ENCODE results near the gene FOXO4. TPM values are rescaled to one million over a fixed set of nuclear protein-coding genes. Genes with fewer than 3 reads are reported as not detected.
"Not testable (repeated sequence)": the region's sequence is repeated elsewhere in the genome, so short reads cannot be mapped to it uniquely, and the experiment has no call there.

Gene FOXO4, protein sequence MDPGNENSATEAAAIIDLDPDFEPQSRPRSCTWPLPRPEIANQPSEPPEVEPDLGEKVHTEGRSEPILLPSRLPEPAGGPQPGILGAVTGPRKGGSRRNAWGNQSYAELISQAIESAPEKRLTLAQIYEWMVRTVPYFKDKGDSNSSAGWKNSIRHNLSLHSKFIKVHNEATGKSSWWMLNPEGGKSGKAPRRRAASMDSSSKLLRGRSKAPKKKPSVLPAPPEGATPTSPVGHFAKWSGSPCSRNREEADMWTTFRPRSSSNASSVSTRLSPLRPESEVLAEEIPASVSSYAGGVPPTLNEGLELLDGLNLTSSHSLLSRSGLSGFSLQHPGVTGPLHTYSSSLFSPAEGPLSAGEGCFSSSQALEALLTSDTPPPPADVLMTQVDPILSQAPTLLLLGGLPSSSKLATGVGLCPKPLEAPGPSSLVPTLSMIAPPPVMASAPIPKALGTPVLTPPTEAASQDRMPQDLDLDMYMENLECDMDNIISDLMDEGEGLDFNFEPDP
- total RNA-seq: 10 to 100 TPM; 10.0 to 20.6 TPM

- Mint-ChIP-seq H3K4me3 (peak within 1 kb of the TSS; percentile 99), H3K4me1 (ENCODE audit: low read depth in 2 of 2) (peaks cover 17 to 22% of the 10 kb centered on the region in 2 donors), H3K27me3 (peaks cover 0 to 18% of the 10 kb centered on the region in 2 donors), H3K27ac (peak within 1 kb of the TSS; percentile 77 to 88), H3K9me3 (no peaks in the 10 kb centered on the region), H3K36me3 (no peaks in the 10 kb centered on the region)
- DNase-seq (ENCODE audit: low spot score): peak; percentile 91
- ATAC-seq: peak; percentile 92 to 96
These were observed at the start of gene FOXO4 for GRCh38 chrX:71095555-71095980. Gene FOXO4 (plus strand): TSS chrX:71095851. CDS start chrX:71096529, 678 bp downstream.

GRCh38 chrX:71047891-71048290, 47.8 kb upstream of the FOXO4 start:
- not testable (repeated sequence) for H3K36me3 Mint-ChIP-seq; H3K27ac Mint-ChIP-seq; H3K4me3 Mint-ChIP-seq; DNase-seq (ENCODE audit: low spot score); ATAC-seq; H3K4me1 Mint-ChIP-seq (ENCODE audit: low read depth in 2 of 2); H3K9me3 Mint-ChIP-seq; H3K27me3 Mint-ChIP-seq

- ATAC-seq: peak in 1 of 2 donors; percentile 49
- H3K36me3 Mint-ChIP-seq: no peaks in the 10 kb centered on the region
- no peaks in the 10 kb centered on the region for H3K27me3 Mint-ChIP-seq
- no peak for DNase-seq (ENCODE audit: low spot score)
- H3K4me3 Mint-ChIP-seq: peak overlapping the region; percentile 63
- H3K4me1 Mint-ChIP-seq (ENCODE audit: low read depth in 2 of 2): peaks cover 5 to 6% of the 10 kb centered on the region in 2 donors
- peak overlapping the region in 1 of 2 donors; percentile 53 for H3K27ac Mint-ChIP-seq
- no peaks in the 10 kb centered on the region for H3K9me3 Mint-ChIP-seq
These were observed 42.9 kb upstream of the FOXO4 start for GRCh38 chrX:71052721-71053120.

GRCh38 chrX:71053217-71053621, 42.4 kb upstream of the FOXO4 start:
- DNase-seq (ENCODE audit: low spot score) (peak; percentile 62), ATAC-seq (peak; percentile 69 to 84)
- Mint-ChIP-seq H3K36me3 (peaks cover 2% of the 10 kb centered on the region), H3K9me3 (no peaks in the 10 kb centered on the region), H3K4me1 (ENCODE audit: low read depth in 2 of 2) (peaks cover 8 to 10% of the 10 kb centered on the region in 2 donors), H3K4me3 (peak overlapping the region; percentile 63), H3K27ac (peak overlapping the region in 1 of 2 donors; percentile 53), H3K27me3 (no peaks in the 10 kb centered on the region)

GRCh38 chrX:71056867-71057266, 38.8 kb upstream of the FOXO4 start:
- Mint-ChIP-seq H3K36me3 (peaks cover 6% of the 10 kb centered on the region), H3K4me1 (ENCODE audit: low read depth in 2 of 2) (peaks cover 15 to 24% of the 10 kb centered on the region in 2 donors), H3K27me3 (peaks cover 0 to 5% of the 10 kb centered on the region in 2 donors), H3K27ac (peak overlapping the region in 1 of 2 donors; percentile 47), H3K9me3 (no peaks in the 10 kb centered on the region), H3K4me3 (no peak overlapping the region)
- ATAC-seq (no peak), DNase-seq (ENCODE audit: low spot score) (no peak)

DNA sequence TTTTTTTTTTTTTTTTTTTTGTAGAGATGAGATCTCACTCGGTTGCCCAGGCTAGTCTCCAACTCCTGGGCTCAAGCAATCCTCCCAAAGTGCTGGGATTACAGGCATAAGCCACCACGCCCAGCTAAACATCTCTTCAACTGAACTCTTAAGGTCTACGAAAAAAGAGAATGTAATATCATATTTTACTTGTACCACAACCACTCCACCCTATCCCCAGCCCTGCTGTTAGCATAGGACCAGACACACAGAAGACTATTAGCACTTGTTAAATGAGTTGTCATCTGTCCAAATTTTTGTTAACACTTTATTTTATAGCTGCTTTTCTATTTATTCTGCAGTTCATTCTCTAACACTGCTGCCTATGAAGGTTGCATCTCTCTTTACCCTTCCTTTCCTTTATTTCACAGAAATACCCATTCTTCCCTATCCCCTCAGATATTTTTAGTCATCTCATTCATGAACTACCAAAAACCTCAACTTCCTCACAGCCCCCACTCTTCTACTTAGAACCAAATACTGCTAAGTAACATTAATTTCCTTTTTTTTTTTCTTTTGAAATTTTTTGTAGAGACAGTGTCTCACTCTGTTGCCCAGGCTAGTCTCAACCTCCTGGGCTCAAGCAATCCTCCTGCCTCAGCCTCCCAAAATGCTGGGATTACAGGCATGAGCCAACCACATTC, 37.7 kb upstream of the FOXO4 start:
- peaks cover 0 to 5% of the 10 kb centered on the region in 2 donors for H3K27me3 Mint-ChIP-seq
- no peak for DNase-seq (ENCODE audit: low spot score)
- peak overlapping the region; percentile 48 for H3K4me3 Mint-ChIP-seq
- no peak for ATAC-seq
- H3K36me3 Mint-ChIP-seq: peaks cover 6% of the 10 kb centered on the region
- no peaks in the 10 kb centered on the region for H3K9me3 Mint-ChIP-seq
- H3K4me1 Mint-ChIP-seq (ENCODE audit: low read depth in 2 of 2): peaks cover 15 to 24% of the 10 kb centered on the region in 2 donors
- H3K27ac Mint-ChIP-seq: peak overlapping the region; percentile 21 to 74

GRCh38 chrX:71060127-71060526, 35.5 kb upstream of the FOXO4 start:
- ATAC-seq (peak in 1 of 2 donors; percentile 15), DNase-seq (ENCODE audit: low spot score) (no peak)
- H3K4me3 Mint-ChIP-seq: no peak overlapping the region
- H3K27me3 Mint-ChIP-seq: peaks cover 0 to 5% of the 10 kb centered on the region in 2 donors
- no peak overlapping the region for H3K27ac Mint-ChIP-seq
- peaks cover 15 to 33% of the 10 kb centered on the region in 2 donors for H3K4me1 Mint-ChIP-seq (ENCODE audit: low read depth in 2 of 2)
- H3K36me3 Mint-ChIP-seq: peaks cover 10% of the 10 kb centered on the region
- H3K9me3 Mint-ChIP-seq: no peaks in the 10 kb centered on the region

- Mint-ChIP-seq H3K4me3 (peak overlapping the region; percentile 99), H3K9me3 (no peaks in the 10 kb centered on the region), H3K27ac (peak overlapping the region; percentile 86 to 87), H3K36me3 (peaks cover 5% of the 10 kb centered on the region), H3K27me3 (peaks cover 0 to 7% of the 10 kb centered on the region in 2 donors), H3K4me1 (ENCODE audit: low read depth in 2 of 2) (peaks cover 6 to 19% of the 10 kb centered on the region in 2 donors)
- DNase-seq (ENCODE audit: low spot score) (no peak), ATAC-seq (no peak)
These were observed 28.6 kb upstream of the FOXO4 start for GRCh38 chrX:71067089-71067488.

DNA sequence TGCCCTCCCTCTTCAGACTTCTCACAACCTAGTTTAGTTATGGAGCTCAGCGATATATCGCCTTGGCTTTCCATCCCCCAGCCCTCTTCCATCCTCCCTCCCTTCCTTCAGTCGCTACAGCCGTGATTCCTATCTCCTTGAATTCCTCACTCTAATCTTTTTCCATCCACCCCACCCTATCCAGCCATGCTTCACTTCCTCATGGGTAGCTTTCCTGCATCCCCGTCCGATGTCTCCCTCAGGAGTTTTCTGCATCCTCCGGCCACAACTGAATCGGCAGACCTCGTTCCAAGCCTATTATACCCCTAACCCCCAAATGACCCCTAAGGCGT, 28.0 kb upstream of the FOXO4 start:
- Mint-ChIP-seq H3K27ac (peak overlapping the region; percentile 86 to 87), H3K27me3 (peaks cover 0 to 7% of the 10 kb centered on the region in 2 donors), H3K4me1 (ENCODE audit: low read depth in 2 of 2) (peaks cover 6 to 19% of the 10 kb centered on the region in 2 donors), H3K4me3 (peak overlapping the region; percentile 99), H3K9me3 (no peaks in the 10 kb centered on the region), H3K36me3 (peaks cover 5% of the 10 kb centered on the region)
- DNase-seq (ENCODE audit: low spot score) (no peak), ATAC-seq (no peak)

DNA sequence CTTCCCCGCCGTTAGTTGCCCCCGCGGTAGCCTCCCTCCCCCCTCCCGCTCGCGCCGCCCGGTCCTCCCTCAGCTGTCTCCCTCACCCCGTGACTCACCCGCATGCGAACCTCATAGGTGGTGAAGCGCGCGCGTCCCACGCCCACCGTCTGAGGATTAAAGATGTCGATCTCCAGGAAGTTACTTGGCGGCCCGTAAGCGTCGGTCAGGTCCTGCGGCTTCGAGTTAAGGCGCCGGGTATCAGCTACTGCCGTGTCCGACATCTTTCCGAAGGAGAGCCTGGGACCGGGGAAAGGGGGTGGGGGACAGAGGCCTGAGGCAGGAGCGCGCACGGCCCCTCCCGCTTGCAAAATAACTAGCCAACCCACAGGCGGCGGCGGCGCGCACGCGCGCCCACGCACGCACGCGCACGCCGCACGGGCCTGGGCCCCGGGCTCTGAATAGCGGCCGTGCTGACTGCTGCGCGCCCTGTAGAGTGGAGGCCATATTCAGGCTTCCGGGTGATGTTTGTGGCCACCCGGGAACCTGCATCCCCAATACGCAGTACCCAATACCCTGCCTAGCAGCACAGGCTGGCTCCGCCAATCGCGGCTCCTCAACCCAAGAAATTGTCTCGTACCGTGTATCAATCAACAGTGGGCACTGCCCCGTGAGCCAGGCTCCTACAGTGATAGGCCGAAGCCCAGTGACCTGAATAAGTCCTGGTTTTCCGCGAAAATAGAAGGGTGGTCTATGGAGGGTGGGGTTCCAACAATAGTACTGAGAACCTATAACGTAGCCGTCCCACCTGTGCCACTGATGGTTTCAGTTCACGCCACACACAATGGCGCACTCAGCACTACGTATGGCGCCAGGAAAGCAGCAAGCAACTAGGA, 27.4 kb upstream of the FOXO4 start, which contains the start of gene SNX12:
SNX12 (minus strand) TSS at position 291 of the 875 bp plus-strand sequence; CDS start at position 263, 28 bp downstream.
- Mint-ChIP-seq H3K36me3 (peaks cover 5% of the 10 kb centered on the region), H3K27ac (peak within 1 kb of the TSS; percentile 86 to 87), H3K9me3 (no peaks in the 10 kb centered on the region), H3K27me3 (peaks cover 0 to 7% of the 10 kb centered on the region in 2 donors), H3K4me1 (ENCODE audit: low read depth in 2 of 2) (peaks cover 6 to 19% of the 10 kb centered on the region in 2 donors), H3K4me3 (peak within 1 kb of the TSS; percentile 99)
- peak; percentile 90 for DNase-seq (ENCODE audit: low spot score)
- ATAC-seq: peak; percentile 98 to 99

- Mint-ChIP-seq H3K27ac (no peak overlapping the region), H3K4me3 (no peak overlapping the region), H3K36me3 (no peaks in the 10 kb centered on the region), H3K27me3 (peaks cover 7 to 14% of the 10 kb centered on the region in 2 donors), H3K4me1 (ENCODE audit: low read depth in 2 of 2) (peaks cover 6 to 10% of the 10 kb centered on the region in 2 donors), H3K9me3 (no peaks in the 10 kb centered on the region)
- no peak for DNase-seq (ENCODE audit: low spot score)
- no peak for ATAC-seq
These were observed 25.1 kb upstream of the FOXO4 start for GRCh38 chrX:71070531-71070930.

DNA sequence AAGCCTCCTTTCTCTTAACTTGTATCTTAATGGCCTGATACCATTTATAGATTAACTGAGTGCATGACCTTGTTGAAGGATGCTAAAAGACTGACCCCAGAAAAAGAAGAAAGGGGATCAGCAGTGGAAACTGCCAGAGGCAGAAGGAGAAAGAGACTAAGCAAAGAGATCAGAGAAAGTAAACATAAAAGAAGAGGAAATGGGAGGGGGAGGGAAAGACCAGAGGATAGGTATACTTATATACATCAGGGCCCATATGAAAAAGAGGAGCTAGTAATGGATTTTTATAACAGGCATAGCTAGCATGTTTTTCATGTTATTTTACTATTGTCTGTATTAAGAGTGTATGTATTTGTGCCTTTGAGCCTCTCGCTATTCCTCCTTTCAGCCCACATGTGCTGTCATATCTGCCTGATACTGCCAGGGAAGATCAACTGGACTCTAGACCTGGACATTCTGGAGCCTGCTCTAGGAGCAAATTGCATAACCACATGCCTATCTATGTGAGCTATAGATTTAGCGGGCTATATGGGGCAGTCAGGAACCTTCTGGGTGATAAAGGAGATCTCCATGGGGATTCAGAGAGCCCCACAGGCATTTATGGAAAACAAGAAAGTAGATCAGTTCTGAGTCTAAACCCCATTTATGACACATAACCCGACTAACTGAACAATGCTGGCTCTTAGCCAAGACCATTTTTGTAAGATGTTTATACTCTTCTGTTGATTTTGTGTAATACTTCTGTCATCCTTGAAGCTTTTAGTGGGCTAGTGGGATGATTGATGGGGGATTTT, 14.1 kb upstream of the FOXO4 start:
- Mint-ChIP-seq H3K9me3 (no peaks in the 10 kb centered on the region), H3K36me3 (no peaks in the 10 kb centered on the region), H3K27ac (no peak overlapping the region), H3K4me3 (no peak overlapping the region), H3K4me1 (ENCODE audit: low read depth in 2 of 2) (no peaks in the 10 kb centered on the region), H3K27me3 (peaks cover 0 to 8% of the 10 kb centered on the region in 2 donors)
- ATAC-seq (no peak), DNase-seq (ENCODE audit: low spot score) (no peak)

All from natural killer cell treated with Interleukin-12 subunit alpha and Interleukin-12 subunit beta and Interleukin-15 and Interleukin-18, amount 100 ng/mL, for 72 hours (primary cell).